NCI-H1092 (cell line): ENCODE data around the gene FIBP.
A peak's percentile ranks its signal among the peaks of the same experiment; 100 is the strongest.

ENCODE experiments used
- DNase-seq: peaks from one replicate; lab custom pipeline; 2025; lab: John Stamatoyannopoulos, UW

The FIBP gene

GRCh38 chr11:65888163-65888814, at the start of gene FIBP:
FIBP (minus strand) TSS chr11:65888471; CDS start chr11:65888418, 53 bp downstream.
- peak; percentile 98 for DNase-seq

- DNase-seq = no peak
Measured at GRCh38 chr11:65937766-65938165, 49.5 kb upstream of the FIBP start.

DNA sequence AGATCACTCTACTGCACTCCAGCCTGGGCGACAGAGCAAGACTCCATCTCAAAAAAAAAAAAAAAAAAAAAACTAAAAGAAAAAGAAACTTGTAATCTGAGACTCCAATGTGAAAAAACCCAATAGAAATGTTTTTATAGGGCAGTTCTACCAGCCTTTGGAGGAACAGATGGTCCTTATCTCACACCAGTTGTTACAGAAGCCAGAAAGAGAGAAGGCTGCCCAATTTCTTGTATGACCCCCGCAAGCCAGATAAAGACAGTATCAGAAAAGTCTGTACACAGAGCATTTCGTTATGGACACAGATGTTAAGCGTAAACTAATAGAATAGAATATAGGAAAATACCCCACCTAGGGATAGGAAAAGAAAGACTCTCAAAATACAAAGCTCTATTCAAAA, 45.7 kb upstream of the FIBP start:
- no peak for DNase-seq

- no peak for DNase-seq
Measured at GRCh38 chr11:65932558-65932919, 44.3 kb upstream of the FIBP start.

DNA sequence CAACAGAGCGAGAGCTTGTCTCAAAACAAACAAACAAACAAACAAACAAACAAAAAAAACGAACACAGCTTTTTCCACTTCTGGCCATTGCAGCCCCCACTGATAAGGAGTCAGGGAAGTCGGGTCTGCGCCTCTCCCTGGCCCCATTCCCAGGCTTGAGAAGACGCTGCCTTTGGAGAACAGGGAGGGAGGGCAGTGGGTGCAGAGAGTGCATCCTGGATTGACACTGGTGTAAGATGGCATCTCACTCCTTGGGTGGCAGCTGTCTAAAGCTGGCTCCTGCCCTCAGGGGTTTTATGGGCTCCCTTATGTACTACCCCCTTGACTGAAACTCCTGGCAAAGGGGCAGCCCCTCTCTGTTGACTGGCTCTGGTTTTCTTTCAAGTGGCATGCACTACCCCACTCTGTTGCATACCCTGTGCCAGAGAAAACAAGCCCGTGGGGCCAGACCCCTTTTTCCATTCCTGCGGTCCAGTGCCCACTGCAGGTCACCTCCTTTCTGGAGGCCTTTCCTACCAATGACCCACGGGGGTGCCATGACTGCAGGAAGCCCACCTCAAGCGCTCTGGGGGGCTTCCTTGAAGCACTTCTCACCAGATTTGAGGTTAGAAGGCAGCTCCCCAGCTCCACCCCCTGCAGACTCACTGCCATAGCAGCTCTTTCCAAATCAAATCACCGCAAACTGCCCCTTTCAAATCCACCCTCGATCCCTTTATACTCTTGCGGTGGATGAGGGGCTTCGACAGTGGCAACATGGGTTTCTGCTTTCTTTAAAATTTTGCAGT, 43.7 kb upstream of the FIBP start:
- no peak for DNase-seq

- no peak for DNase-seq
Measured at GRCh38 chr11:65928667-65929066, 40.4 kb upstream of the FIBP start.

DNA sequence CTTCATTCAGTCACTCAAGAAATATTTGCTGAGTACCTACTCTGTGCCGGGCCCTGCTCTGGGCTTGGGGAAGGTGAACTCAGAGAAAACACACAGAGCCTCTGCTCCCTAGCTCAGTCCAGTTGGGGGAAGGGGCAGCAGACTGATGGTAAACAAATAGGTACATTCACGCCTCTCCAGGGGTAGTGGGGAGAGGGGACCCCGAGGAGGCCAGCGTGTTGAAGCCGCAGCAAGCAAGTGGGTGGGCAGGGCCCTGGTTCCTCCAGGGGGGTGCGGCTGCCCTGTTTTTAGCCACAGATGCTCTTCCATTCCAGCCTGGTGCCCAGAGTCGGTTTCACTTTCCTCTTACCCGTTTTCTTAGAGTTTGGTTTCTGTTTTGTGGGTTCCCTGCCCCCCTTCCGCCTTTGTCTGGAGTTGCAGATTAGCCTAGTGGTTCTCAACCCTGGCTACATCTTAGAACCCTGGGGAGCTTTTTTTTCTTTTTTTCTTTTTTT, 39.7 kb upstream of the FIBP start:
- no peak for DNase-seq

DNA sequence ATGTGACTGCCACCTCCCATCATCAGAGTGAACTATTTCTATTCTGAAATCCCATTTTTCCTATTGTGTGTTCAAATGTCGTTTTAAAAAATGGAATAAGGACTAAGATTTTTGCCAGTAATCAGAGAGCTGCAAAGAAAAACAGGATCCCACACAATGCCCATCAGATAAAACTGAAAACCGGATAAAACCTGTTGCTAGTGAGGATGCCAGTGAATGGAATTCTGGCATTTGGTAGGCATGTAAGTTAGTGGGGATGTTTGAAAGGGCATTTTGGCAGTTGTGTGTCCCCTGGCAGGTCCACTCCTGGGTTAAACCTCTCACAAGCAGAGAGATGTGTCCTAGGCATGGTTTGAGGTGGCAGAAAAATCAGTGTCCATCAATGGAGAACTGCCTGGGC, 37.1 kb upstream of the FIBP start:
- DNase-seq = no peak

DNA sequence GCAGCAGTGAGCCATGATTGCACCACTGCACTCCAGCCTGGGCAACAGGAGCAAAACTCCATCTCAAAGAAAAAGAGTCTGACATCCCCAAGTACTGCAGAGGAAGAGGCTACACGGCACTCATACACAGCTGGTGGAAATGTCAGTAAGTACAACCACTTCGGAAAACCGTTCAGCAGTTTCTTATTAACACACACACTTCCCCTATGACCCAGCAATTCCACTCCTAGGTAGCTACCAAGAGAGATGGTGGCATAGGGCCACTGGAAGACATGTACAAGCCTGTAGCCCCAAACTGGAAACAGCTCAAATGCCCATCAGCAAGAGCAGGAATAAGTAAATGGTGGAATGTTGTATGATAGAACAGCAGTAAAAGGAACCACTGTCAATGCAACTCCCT, 34.3 kb upstream of the FIBP start:
- DNase-seq = no peak

DNA sequence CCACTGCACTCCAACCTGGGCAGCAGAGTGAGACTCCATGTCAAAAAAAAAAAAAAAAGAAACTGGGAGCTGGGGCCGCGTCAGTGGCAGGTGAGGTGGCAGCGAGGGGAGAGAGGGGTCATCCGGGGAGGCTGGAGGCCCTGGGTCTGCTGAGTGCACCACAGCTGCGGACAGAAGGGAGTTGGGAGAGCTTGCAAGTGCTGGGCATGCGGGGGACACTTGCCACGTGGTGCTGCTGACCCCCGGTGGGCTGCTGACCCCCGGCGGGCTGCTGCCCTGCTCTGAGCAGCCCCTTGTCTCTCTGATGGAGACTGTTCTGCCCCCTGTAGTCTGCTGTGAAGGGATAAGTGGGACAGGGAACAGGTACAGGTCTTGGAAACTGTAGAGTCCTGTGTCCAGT, 33.6 kb upstream of the FIBP start:
- DNase-seq = no peak

DNA sequence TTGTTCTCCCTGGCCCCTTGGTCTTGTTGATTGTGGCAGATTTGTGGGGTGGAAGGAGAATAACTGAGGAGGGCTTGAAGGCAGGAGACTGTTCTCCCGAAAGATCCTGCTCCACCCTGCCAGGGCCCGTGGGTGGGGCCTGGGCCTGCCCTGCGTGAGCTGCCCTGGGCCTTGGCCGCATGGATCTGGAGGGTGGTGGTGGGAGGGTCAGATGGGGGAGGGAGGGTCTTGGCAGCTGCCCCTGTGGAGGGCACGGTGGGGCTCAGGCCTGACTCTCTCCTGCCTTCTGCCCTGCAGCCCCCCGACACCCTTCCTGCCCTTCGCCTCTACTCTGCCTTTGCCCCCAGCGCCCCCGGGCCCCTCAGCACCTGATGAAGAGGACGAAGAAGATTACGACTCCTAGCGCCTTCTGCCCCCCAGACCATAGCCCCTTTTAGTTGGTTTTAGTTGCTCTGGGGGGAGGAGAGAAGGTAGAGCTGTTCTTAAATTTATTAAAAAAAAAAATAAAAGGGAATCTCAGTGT, 32.8 kb upstream of the FIBP start:
- no peak for DNase-seq

DNA sequence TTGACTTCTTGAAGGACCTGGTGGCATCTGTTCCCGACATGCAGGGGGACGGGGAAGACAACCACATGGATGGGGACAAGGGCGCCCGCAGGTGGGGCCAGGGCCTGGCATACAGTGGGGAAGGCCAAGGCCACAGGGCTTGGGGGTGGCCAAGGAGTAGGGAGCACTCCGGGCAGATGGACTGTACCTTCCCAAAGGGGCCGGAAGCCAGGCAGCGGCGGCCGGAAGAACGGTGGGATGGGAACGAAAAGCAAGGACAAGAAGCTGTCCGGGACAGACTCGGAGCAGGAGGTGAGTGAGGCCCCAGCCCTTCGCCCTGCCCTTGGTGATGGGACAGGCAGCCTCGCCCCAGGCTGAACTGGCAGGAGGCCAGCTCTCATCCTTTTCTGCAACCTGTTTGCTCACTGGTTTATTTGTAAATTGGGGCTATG, 32.1 kb upstream of the FIBP start:
- no peak for DNase-seq

- no peak for DNase-seq
Measured at GRCh38 chr11:65919573-65920371, 31.5 kb upstream of the FIBP start.

DNA sequence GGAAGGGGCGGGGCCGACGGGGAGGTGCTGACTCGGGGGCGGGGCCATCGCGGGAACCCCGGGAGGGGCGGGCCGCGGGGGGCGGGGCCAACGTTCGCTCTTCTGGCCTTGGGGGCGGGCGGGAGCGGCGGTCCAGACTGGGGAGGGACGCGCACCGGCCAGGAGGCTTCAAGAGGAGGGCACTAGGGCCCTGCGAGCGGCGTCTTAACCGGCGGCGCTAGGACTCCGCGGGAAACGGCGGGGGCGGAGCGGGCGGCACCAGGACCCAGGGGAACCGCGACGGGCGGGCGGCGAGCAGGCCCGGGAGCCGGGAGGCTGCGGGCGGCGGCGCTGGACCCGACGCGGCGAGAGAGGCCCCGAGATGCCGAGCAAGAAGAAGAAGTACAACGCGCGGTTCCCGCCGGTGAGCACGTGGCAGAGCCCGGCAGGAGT, 30.9 kb upstream of the FIBP start, which contains the start of gene DRAP1:
DRAP1 (plus strand) TSS at position 286 of the 432 bp plus-strand sequence; CDS start at position 362, 76 bp downstream.
- DNase-seq = peak; percentile 98

GRCh38 chr11:65918211-65919140, 30.2 kb upstream of the FIBP start, which contains the start of gene C11orf68:
C11orf68 (minus strand) TSS chr11:65919062; CDS start chr11:65919031, 31 bp downstream.
- peak; percentile 40 for DNase-seq

GRCh38 chr11:65917434-65918210, 29.4 kb upstream of the FIBP start:
- no peak for DNase-seq

GRCh38 chr11:65917077-65917433, 28.8 kb upstream of the FIBP start:
- DNase-seq = no peak

DNA sequence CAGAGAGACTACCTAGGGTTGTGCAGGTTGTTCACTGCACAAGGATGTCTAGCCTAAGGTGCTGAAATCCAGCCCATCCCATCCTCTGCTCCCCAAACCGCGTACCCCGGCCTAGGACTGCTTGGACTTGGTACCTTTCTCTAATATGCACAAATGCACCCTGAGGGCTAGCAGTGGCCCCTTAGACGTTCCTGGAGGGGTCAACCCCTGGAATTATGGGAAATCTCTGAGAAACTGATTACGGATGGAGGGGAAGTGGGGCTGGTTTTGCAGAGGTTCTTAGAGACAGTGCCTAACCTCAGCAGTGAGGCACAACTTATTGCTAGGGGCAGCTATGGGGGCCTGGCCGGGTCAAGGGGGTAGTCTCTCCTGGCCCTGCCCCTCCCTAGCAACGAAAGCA, 28.1 kb upstream of the FIBP start:
- no peak for DNase-seq

DNA sequence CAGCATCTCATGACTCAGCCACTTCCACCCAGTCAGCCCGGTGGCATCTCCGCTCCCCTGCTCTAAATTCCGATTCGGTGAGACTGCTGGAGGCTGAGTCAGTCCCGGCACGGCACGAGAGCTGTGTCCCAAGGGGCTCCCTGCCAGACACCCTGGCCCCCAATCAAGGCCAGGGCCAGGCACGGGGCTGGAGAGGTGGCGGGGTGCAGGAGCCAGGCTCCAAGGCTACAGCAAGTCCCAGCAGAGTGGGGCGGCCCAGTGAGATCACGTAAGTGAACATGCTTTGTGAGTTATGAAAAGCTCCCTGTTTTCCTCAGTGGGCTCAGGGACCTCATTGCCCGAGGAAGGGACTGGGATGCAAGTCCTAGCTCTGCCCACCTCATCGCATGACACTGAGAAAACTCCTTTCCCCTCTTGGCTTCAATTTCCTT, 27.6 kb upstream of the FIBP start:
- no peak for DNase-seq

GRCh38 chr11:65915101-65915820, 27.0 kb upstream of the FIBP start:
- no peak for DNase-seq
